Measurements from ENCODE around the gene PTGES.

GRCh38 chr9:129698254-129698757 lies 54.5 kb downstream of the PTGES start:
- no peak for TF ChIP-seq CTCF (IDR thresholded peaks at IDR 0.05)
- no peak for TF ChIP-seq POLR2A (IDR thresholded peaks at IDR 0.05)
